ENCODE data around the gene C17orf113. TPM values are rescaled to one million over a fixed set of nuclear protein-coding genes. Genes with fewer than 3 reads are reported as not detected.

Gene C17orf113
- total RNA-seq, 2 donors from 2014 or later, result 1.7 to 2.9 TPM

GRCh38 chr17:41992576-41992975 is 57.8 kb downstream of the C17orf113 start:
- Histone ChIP-seq H3K27ac (ENCODE audit: low read depth, low read length) (no peak overlapping the region), H3K9me3 (ENCODE audit: control insufficient read depth, low read length) (no peaks in the 10 kb centered on the region), H3K9ac (ENCODE audit: extremely low read depth, low read length, poor library complexity, severe bottlenecking) (no peak overlapping the region), H3K4me1 (ENCODE audit: control insufficient read depth, insufficient read depth, low read length) (no peaks in the 10 kb centered on the region), H3K36me3 (ENCODE audit: control insufficient read depth, insufficient read depth, low read length) (peaks cover 92% of the 10 kb centered on the region), H3K27me3 (ENCODE audit: control insufficient read depth, insufficient read depth, low read length, poor library complexity, severe bottlenecking) (no peaks in the 10 kb centered on the region), H3K4me3 (ENCODE audit: low read length) (no peak overlapping the region)
- WGBS, 2 experiments (ENCODE audit: insufficient coverage in 1 of 2, insufficient read length in 1 of 2), result 92 to 100% methylated on average over 2 to 3 of the region's 3 CpGs
- Mint-ChIP-seq H3K36me3 (ENCODE audit: low read depth) (peaks cover 88% of the 10 kb centered on the region), H3K27ac (no peak overlapping the region), H3K27me3 (ENCODE audit: insufficient read depth) (no peaks in the 10 kb centered on the region), H3K4me1 (no peaks in the 10 kb centered on the region), H3K4me3 (no peak overlapping the region), H3K9me3 (no peaks in the 10 kb centered on the region)
- DNase-seq, result no peak
- no peak for TF ChIP-seq CTCF (conservative IDR thresholded peaks at IDR 0.05)

DNA sequence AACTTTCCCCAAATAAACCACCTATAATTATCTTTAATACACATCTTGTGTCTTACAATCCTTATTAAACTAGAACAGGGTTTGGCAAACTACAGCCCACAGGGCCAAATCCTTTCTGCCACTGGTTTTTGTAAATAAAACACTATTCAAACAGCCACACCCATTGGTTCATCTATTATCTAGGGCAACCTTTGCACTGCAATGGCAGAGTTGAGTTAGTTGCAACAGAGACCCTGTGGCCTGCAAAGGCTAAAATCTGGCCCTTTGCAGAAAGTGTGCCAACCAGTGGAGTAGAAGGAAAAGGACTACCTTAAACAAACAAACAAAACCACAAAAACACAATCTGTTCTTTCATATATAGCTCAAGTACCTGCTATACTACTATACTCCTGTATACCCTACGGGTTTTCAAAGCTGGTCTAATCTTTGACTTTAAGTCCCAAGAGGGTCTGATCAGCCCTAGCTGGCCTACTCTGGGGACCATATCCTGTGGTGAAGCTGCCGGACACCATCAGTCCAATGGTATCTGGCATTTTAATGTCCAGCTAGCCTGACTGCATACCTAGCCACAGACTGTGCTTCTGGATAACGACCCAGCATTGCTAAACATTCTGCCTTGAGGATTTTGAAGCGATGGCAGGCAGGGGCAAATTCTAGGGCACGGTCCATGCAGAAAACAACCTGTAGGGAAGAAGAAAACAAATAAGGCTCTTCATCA is 60.5 kb downstream of the C17orf113 start:
- no peaks in the 10 kb centered on the region for H3K27me3 ChIP-seq (ENCODE audit: control insufficient read depth, insufficient read depth, low read length, poor library complexity, severe bottlenecking)
- Mint-ChIP-seq H3K9me3 (no peaks in the 10 kb centered on the region), H3K36me3 (ENCODE audit: low read depth) (peaks cover 93% of the 10 kb centered on the region), H3K27me3 (ENCODE audit: insufficient read depth) (no peaks in the 10 kb centered on the region), H3K4me1 (no peaks in the 10 kb centered on the region), H3K4me3 (no peak overlapping the region), H3K27ac (no peak overlapping the region)
- peaks cover 91% of the 10 kb centered on the region for H3K36me3 ChIP-seq (ENCODE audit: control insufficient read depth, insufficient read depth, low read length)
- WGBS, 2 experiments (ENCODE audit: insufficient coverage in 1 of 2, insufficient read length in 1 of 2), result 84 to 87% methylated on average over 5 of the region's 5 CpGs
- DNase-seq, result no peak
- no peaks in the 10 kb centered on the region for H3K9me3 ChIP-seq (ENCODE audit: control insufficient read depth, low read length)
- H3K4me3 ChIP-seq (ENCODE audit: low read length), result no peak overlapping the region
- no peak overlapping the region for H3K27ac ChIP-seq (ENCODE audit: low read depth, low read length)
- TF ChIP-seq CTCF (conservative IDR thresholded peaks at IDR 0.05), result no peak
- no peaks in the 10 kb centered on the region for H3K4me1 ChIP-seq (ENCODE audit: control insufficient read depth, insufficient read depth, low read length)
- H3K9ac ChIP-seq (ENCODE audit: extremely low read depth, low read length, poor library complexity, severe bottlenecking), result no peak overlapping the region

DNA sequence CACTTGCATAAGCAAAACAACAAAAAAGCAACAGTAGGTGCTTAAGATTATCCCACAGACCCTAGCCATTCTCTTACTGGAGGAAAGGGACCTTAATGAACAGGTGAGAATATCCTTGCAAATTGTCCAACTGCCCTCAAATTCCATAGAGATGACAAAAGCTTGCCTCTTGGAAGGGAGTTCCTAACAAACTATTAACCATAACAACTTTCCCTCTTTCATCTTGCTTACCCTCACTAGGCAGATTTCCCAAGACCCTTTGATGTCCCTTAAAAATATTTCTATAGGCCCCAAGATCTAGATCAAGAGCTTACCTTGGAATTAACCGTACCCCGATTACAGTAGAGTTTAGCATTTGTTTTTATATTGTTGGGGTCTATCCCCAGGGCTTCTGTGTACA is 62.0 kb downstream of the C17orf113 start:
- H3K9me3 Mint-ChIP-seq, result no peaks in the 10 kb centered on the region
- H3K27ac Mint-ChIP-seq, result no peak overlapping the region
- 90 to 100% methylated on average over 2 of the region's 2 CpGs for WGBS, 2 experiments (ENCODE audit: insufficient coverage in 1 of 2, insufficient read length in 1 of 2)
- Histone ChIP-seq H3K27ac (ENCODE audit: low read depth, low read length) (no peak overlapping the region), H3K27me3 (ENCODE audit: control insufficient read depth, insufficient read depth, low read length, poor library complexity, severe bottlenecking) (no peaks in the 10 kb centered on the region), H3K4me1 (ENCODE audit: control insufficient read depth, insufficient read depth, low read length) (no peaks in the 10 kb centered on the region), H3K36me3 (ENCODE audit: control insufficient read depth, insufficient read depth, low read length) (peaks cover 93% of the 10 kb centered on the region), H3K9me3 (ENCODE audit: control insufficient read depth, low read length) (no peaks in the 10 kb centered on the region), H3K9ac (ENCODE audit: extremely low read depth, low read length, poor library complexity, severe bottlenecking) (no peak overlapping the region), H3K4me3 (ENCODE audit: low read length) (no peak overlapping the region)
- H3K4me1 Mint-ChIP-seq, result no peaks in the 10 kb centered on the region
- no peaks in the 10 kb centered on the region for H3K27me3 Mint-ChIP-seq (ENCODE audit: insufficient read depth)
- DNase-seq, result no peak
- peaks cover 91% of the 10 kb centered on the region for H3K36me3 Mint-ChIP-seq (ENCODE audit: low read depth)
- H3K4me3 Mint-ChIP-seq, result no peak overlapping the region
- no peak for TF ChIP-seq CTCF (conservative IDR thresholded peaks at IDR 0.05)

Other genes with a start within 250 kb of the C17orf113 start
- 10 to 100 TPM; 23.9 to 40.6 TPM for gene P3H4, start 238.7 kb downstream of the C17orf113 start, total RNA-seq
- gene FKBP10, start 237.6 kb downstream of the C17orf113 start, total RNA-seq, result 100 to 1,000 TPM; 179 to 291 TPM
- 10 to 100 TPM; 65.2 to 79.5 TPM for gene NT5C3B, start 214.4 kb downstream of the C17orf113 start, total RNA-seq
- under 1 TPM in 1 of 2 donors, not detected in 1; 0.15 TPM for gene KLHL10, start 212.8 kb downstream of the C17orf113 start, total RNA-seq
- 10 to 100 TPM; 13.3 to 15.9 TPM for gene KLHL11, start 185.2 kb downstream of the C17orf113 start, total RNA-seq
- 100 to 1,000 TPM; 261 to 304 TPM for gene ACLY, start 131.7 kb downstream of the C17orf113 start, total RNA-seq
- gene ODAD4, start 120.0 kb downstream of the C17orf113 start, total RNA-seq, result 1 to 10 TPM; 3.9 to 4.7 TPM
- gene CNP, start 83.8 kb downstream of the C17orf113 start, total RNA-seq, result 10 to 100 TPM; 64.3 to 79.6 TPM
- gene DNAJC7, start 33.2 kb downstream of the C17orf113 start, total RNA-seq, result 100 to 1,000 TPM; 112 to 116 TPM
- gene NKIRAS2, start 30.5 kb downstream of the C17orf113 start, total RNA-seq, result 10 to 100 TPM; 48.0 to 51.2 TPM
- 1 to 10 TPM; 1.4 to 2.1 TPM for gene ZNF385C, start 47.9 kb upstream of the C17orf113 start, total RNA-seq
- under 1 TPM; 0.38 to 0.48 TPM for gene DHX58, start 62.1 kb upstream of the C17orf113 start, total RNA-seq
- gene KAT2A, start 70.8 kb upstream of the C17orf113 start, total RNA-seq, result 10 to 100 TPM; 48.0 to 57.6 TPM
- under 1 TPM in 1 of 2 donors, not detected in 1; 0.22 TPM for gene HSPB9, start 72.2 kb upstream of the C17orf113 start, total RNA-seq
- 10 to 100 TPM; 61.0 to 67.8 TPM for gene RAB5C, start 104.4 kb upstream of the C17orf113 start, total RNA-seq
- gene KCNH4, start 130.5 kb upstream of the C17orf113 start, total RNA-seq, result not detected
- not detected for gene HCRT, start 134.9 kb upstream of the C17orf113 start, total RNA-seq
- gene GHDC, start 143.9 kb upstream of the C17orf113 start, total RNA-seq, result 1 to 10 TPM; 4.4 to 8.4 TPM
- 10 to 100 TPM; 35.7 to 51.4 TPM for gene STAT5B, start 225.8 kb upstream of the C17orf113 start, total RNA-seq
- gene STAT5A, start 237.9 kb upstream of the C17orf113 start, total RNA-seq, result 1 to 10 TPM; 3.5 to 4.8 TPM

All from endodermal cell (in vitro differentiated cells).